Measurements from ENCODE around the gene ALPK3.

Gene ALPK3

GRCh38 chr15:84862214-84862975 lies 45.2 kb downstream of the ALPK3 start:
- H3K56ac ChIP-seq (ENCODE audit: low read length) = no peak overlapping the region
- H3K4me1 ChIP-seq (ENCODE audit: control insufficient read depth, low read depth, low read length) = no peaks in the 10 kb centered on the region
- H3K27ac ChIP-seq (ENCODE audit: low read depth, low read length) = no peak overlapping the region
- no peaks in the 10 kb centered on the region for H3K79me2 ChIP-seq (ENCODE audit: control insufficient read depth, insufficient read depth, low read length)
- no peak overlapping the region for H3K23ac ChIP-seq (ENCODE audit: low read length)
- H2BK120ac ChIP-seq (ENCODE audit: low read depth, low read length) = no peak overlapping the region
- H4K5ac ChIP-seq (ENCODE audit: low read length) = no peak overlapping the region
- no peak overlapping the region for H2BK5ac ChIP-seq (ENCODE audit: low read length)
- H2AK5ac ChIP-seq (ENCODE audit: low read length) = no peak overlapping the region
- no peak overlapping the region for H3K9ac ChIP-seq (ENCODE audit: low read length)
- no peak overlapping the region for H4K8ac ChIP-seq (ENCODE audit: low read depth, low read length)
- no peak overlapping the region for H3K4ac ChIP-seq (ENCODE audit: low read depth, low read length)
- no peak overlapping the region for H3K4me2 ChIP-seq (ENCODE audit: low read length)
- no peak overlapping the region for H3K4me3 ChIP-seq (ENCODE audit: low read length)
- WGBS (ENCODE audit: extremely low coverage, insufficient coverage, low lambda C conversion rate) = no CpG with 5 or more reads among the region's 17 CpGs
- H3K79me1 ChIP-seq (ENCODE audit: low read length) = no peaks in the 10 kb centered on the region
- no peak for DNase-seq
- H3K18ac ChIP-seq (ENCODE audit: low read length) = no peak overlapping the region
- H3K36me3 ChIP-seq (ENCODE audit: control insufficient read depth, insufficient read depth, low read length) = peaks cover 2% of the 10 kb centered on the region
- no peak overlapping the region for H2BK15ac ChIP-seq (replicated peaks; ENCODE audit: low read depth)
- H3K27me3 ChIP-seq (ENCODE audit: insufficient read depth, low read length, poor library complexity) = no peaks in the 10 kb centered on the region

- Histone ChIP-seq H3K23ac (ENCODE audit: low read length) (no peak overlapping the region), H2BK15ac (replicated peaks; ENCODE audit: low read depth) (no peak overlapping the region), H3K4me2 (ENCODE audit: low read length) (no peak overlapping the region), H4K8ac (ENCODE audit: low read depth, low read length) (no peak overlapping the region), H3K79me1 (ENCODE audit: low read length) (no peaks in the 10 kb centered on the region), H3K9ac (ENCODE audit: low read length) (no peak overlapping the region), H3K27ac (ENCODE audit: low read depth, low read length) (no peak overlapping the region), H3K56ac (ENCODE audit: low read length) (no peak overlapping the region), H2BK120ac (ENCODE audit: low read depth, low read length) (no peak overlapping the region), H3K18ac (ENCODE audit: low read length) (no peak overlapping the region), H3K4me1 (ENCODE audit: control insufficient read depth, low read depth, low read length) (no peaks in the 10 kb centered on the region), H2BK5ac (ENCODE audit: low read length) (no peak overlapping the region), H3K4ac (ENCODE audit: low read depth, low read length) (no peak overlapping the region), H3K36me3 (ENCODE audit: control insufficient read depth, insufficient read depth, low read length) (peaks cover 2% of the 10 kb centered on the region), H3K27me3 (ENCODE audit: insufficient read depth, low read length, poor library complexity) (no peaks in the 10 kb centered on the region), H3K79me2 (ENCODE audit: control insufficient read depth, insufficient read depth, low read length) (no peaks in the 10 kb centered on the region), H2AK5ac (ENCODE audit: low read length) (no peak overlapping the region), H4K5ac (ENCODE audit: low read length) (no peak overlapping the region), H3K4me3 (ENCODE audit: low read length) (no peak overlapping the region)
- DNase-seq = no peak
- WGBS (ENCODE audit: extremely low coverage, insufficient coverage, low lambda C conversion rate) = no CpG with 5 or more reads among the region's 13 CpGs
These were observed 46.6 kb downstream of the ALPK3 start for GRCh38 chr15:84863565-84864443.

- no peak overlapping the region for H4K5ac ChIP-seq (ENCODE audit: low read length)
- no peak overlapping the region for H2BK120ac ChIP-seq (ENCODE audit: low read depth, low read length)
- H3K56ac ChIP-seq (ENCODE audit: low read length) = no peak overlapping the region
- no peak for DNase-seq
- no peak overlapping the region for H3K4me2 ChIP-seq (ENCODE audit: low read length)
- H3K79me1 ChIP-seq (ENCODE audit: low read length) = no peaks in the 10 kb centered on the region
- no peak overlapping the region for H3K9ac ChIP-seq (ENCODE audit: low read length)
- no peak overlapping the region for H4K8ac ChIP-seq (ENCODE audit: low read depth, low read length)
- no peak overlapping the region for H3K18ac ChIP-seq (ENCODE audit: low read length)
- H2BK5ac ChIP-seq (ENCODE audit: low read length) = no peak overlapping the region
- no CpG with 5 or more reads among the region's 7 CpGs for WGBS (ENCODE audit: extremely low coverage, insufficient coverage, low lambda C conversion rate)
- no peak overlapping the region for H3K27ac ChIP-seq (ENCODE audit: low read depth, low read length)
- no peak overlapping the region for H3K23ac ChIP-seq (ENCODE audit: low read length)
- no peaks in the 10 kb centered on the region for H3K27me3 ChIP-seq (ENCODE audit: insufficient read depth, low read length, poor library complexity)
- peaks cover 2% of the 10 kb centered on the region for H3K36me3 ChIP-seq (ENCODE audit: control insufficient read depth, insufficient read depth, low read length)
- no peaks in the 10 kb centered on the region for H3K79me2 ChIP-seq (ENCODE audit: control insufficient read depth, insufficient read depth, low read length)
- no peak overlapping the region for H3K4ac ChIP-seq (ENCODE audit: low read depth, low read length)
- H2BK15ac ChIP-seq (replicated peaks; ENCODE audit: low read depth) = no peak overlapping the region
- no peaks in the 10 kb centered on the region for H3K4me1 ChIP-seq (ENCODE audit: control insufficient read depth, low read depth, low read length)
- no peak overlapping the region for H2AK5ac ChIP-seq (ENCODE audit: low read length)
- H3K4me3 ChIP-seq (ENCODE audit: low read length) = no peak overlapping the region
These were observed 47.3 kb downstream of the ALPK3 start for GRCh38 chr15:84864444-84864795.

GRCh38 chr15:84865074-84865569 lies 48.0 kb downstream of the ALPK3 start:
- Histone ChIP-seq H3K4ac (ENCODE audit: low read depth, low read length) (no peak overlapping the region), H3K27me3 (ENCODE audit: insufficient read depth, low read length, poor library complexity) (no peaks in the 10 kb centered on the region), H2BK5ac (ENCODE audit: low read length) (no peak overlapping the region), H2BK120ac (ENCODE audit: low read depth, low read length) (no peak overlapping the region), H3K4me1 (ENCODE audit: control insufficient read depth, low read depth, low read length) (no peaks in the 10 kb centered on the region), H4K5ac (ENCODE audit: low read length) (no peak overlapping the region), H3K4me2 (ENCODE audit: low read length) (no peak overlapping the region), H3K18ac (ENCODE audit: low read length) (no peak overlapping the region), H2BK15ac (replicated peaks; ENCODE audit: low read depth) (no peak overlapping the region), H3K36me3 (ENCODE audit: control insufficient read depth, insufficient read depth, low read length) (peaks cover 2% of the 10 kb centered on the region), H3K23ac (ENCODE audit: low read length) (no peak overlapping the region), H4K8ac (ENCODE audit: low read depth, low read length) (no peak overlapping the region), H3K9ac (ENCODE audit: low read length) (no peak overlapping the region), H3K79me2 (ENCODE audit: control insufficient read depth, insufficient read depth, low read length) (no peaks in the 10 kb centered on the region), H3K27ac (ENCODE audit: low read depth, low read length) (no peak overlapping the region), H2AK5ac (ENCODE audit: low read length) (no peak overlapping the region), H3K56ac (ENCODE audit: low read length) (no peak overlapping the region), H3K4me3 (ENCODE audit: low read length) (no peak overlapping the region), H3K79me1 (ENCODE audit: low read length) (no peaks in the 10 kb centered on the region)
- no peak for DNase-seq
- no CpG with 5 or more reads among the region's 5 CpGs for WGBS (ENCODE audit: extremely low coverage, insufficient coverage, low lambda C conversion rate)

DNA sequence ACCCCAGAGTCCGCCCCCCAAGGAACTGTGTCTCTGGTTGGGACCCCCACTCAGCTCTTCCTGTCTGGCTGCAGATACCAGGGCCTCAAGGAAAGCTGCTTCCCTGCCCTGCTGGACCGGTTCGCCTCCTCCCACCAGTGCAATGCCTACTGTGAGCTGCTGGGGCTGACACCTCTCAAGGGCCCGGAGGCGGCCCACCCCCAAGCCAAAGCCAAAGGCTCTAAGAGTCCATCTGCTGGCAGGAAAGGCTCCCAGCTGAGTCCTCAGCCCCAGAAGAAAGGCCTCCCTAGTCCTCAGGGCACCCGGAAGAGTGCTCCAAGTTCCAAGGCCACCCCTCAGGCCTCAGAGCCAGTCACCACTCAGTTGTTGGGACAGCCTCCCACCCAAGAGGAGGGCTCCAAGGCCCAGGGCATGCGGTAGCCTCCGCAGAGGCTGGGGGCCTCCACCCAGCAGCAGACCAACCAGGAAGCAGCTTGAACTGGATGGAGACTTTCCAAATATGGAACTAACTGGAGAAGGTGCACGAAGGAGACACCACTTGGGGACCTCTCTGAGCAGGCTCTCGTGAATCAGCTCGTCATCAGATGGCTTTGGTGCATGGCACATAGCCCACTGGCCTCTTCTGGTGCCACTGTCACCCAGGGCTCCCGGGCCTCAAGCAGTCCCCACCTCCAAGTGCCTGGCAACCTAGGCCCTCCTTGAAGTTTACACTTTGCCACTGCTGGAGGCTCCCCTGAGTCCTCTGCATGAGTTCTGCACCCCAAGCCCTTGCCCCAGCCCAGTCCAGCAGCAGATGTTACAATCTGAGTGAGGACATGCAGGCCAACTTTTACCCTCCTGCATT lies 51.1 kb downstream of the ALPK3 start:
- H3K56ac ChIP-seq (ENCODE audit: low read length) = no peak overlapping the region
- no peak overlapping the region for H3K23ac ChIP-seq (ENCODE audit: low read length)
- no peak overlapping the region for H3K9ac ChIP-seq (ENCODE audit: low read length)
- H2BK15ac ChIP-seq (replicated peaks; ENCODE audit: low read depth) = no peak overlapping the region
- no peak overlapping the region for H3K18ac ChIP-seq (ENCODE audit: low read length)
- no peak overlapping the region for H3K4ac ChIP-seq (ENCODE audit: low read depth, low read length)
- H2BK5ac ChIP-seq (ENCODE audit: low read length) = no peak overlapping the region
- no peak overlapping the region for H2BK120ac ChIP-seq (ENCODE audit: low read depth, low read length)
- no peak overlapping the region for H4K8ac ChIP-seq (ENCODE audit: low read depth, low read length)
- no peak overlapping the region for H4K5ac ChIP-seq (ENCODE audit: low read length)
- no peak overlapping the region for H3K27ac ChIP-seq (ENCODE audit: low read depth, low read length)
- H3K79me1 ChIP-seq (ENCODE audit: low read length) = no peaks in the 10 kb centered on the region
- no CpG with 5 or more reads among the region's 12 CpGs for WGBS (ENCODE audit: extremely low coverage, insufficient coverage, low lambda C conversion rate)
- H3K27me3 ChIP-seq (ENCODE audit: insufficient read depth, low read length, poor library complexity) = no peaks in the 10 kb centered on the region
- no peaks in the 10 kb centered on the region for H3K4me1 ChIP-seq (ENCODE audit: control insufficient read depth, low read depth, low read length)
- H3K4me2 ChIP-seq (ENCODE audit: low read length) = no peak overlapping the region
- no peaks in the 10 kb centered on the region for H3K79me2 ChIP-seq (ENCODE audit: control insufficient read depth, insufficient read depth, low read length)
- H2AK5ac ChIP-seq (ENCODE audit: low read length) = no peak overlapping the region
- H3K4me3 ChIP-seq (ENCODE audit: low read length) = no peak overlapping the region
- DNase-seq = no peak
- peaks cover 3% of the 10 kb centered on the region for H3K36me3 ChIP-seq (ENCODE audit: control insufficient read depth, insufficient read depth, low read length)
